Liver (tissue), 9 donors: ENCODE measurements around the gene DEDD2. TPM values are rescaled to one million over a fixed set of nuclear protein-coding genes. Genes with fewer than 3 reads are reported as not detected.

Experiments used
- DNase-seq: peaks from one replicate; pipeline ENCODE4 v3.0.0-alpha.2; 2017; ENCODE audit warnings: low spot score
- H3K27ac ChIP-seq, 2 donors: one replicate each; pipeline ENCODE4 v1.7.0; 2013; ENCODE audit warnings: inconsistent platforms in 2 of 2, low read length in 2 of 2, control low read depth in 1 of 2, low read depth in 1 of 2, mild to moderate bottlenecking in 1 of 2
- H3K27me3 ChIP-seq, 4 donors: one replicate each; pipeline versions ENCODE4 v1.6.1 to v1.7.0; 2013; ENCODE audit warnings: low read length in 3 of 4, inconsistent platforms in 1 of 4, mild to moderate bottlenecking in 1 of 4, moderate library complexity in 1 of 4; ENCODE audit not compliant: control insufficient read depth in 4 of 4, insufficient read depth in 4 of 4
- H3K36me3 ChIP-seq, 4 donors: one replicate each; pipeline versions ENCODE4 v1.6.1 to v1.7.0; 2013; ENCODE audit warnings: low read length in 3 of 4, mild to moderate bottlenecking in 3 of 4, low read depth in 1 of 4, moderate library complexity in 1 of 4; ENCODE audit not compliant: control insufficient read depth in 4 of 4, insufficient read depth in 3 of 4
- H3K4me1 ChIP-seq, 4 donors: one replicate each; pipeline versions ENCODE4 v1.6.1 to v1.7.0; 2013; ENCODE audit warnings: low read length in 3 of 4, mild to moderate bottlenecking in 3 of 4, moderate library complexity in 1 of 4; ENCODE audit not compliant: control insufficient read depth in 4 of 4, insufficient read depth in 4 of 4
- H3K4me3 ChIP-seq, 3 donors: one replicate each; pipeline versions ENCODE4 v1.6.1 to v1.7.0; 2013; ENCODE audit warnings: low read length in 3 of 3, control low read depth in 1 of 3, low read depth in 1 of 3, mild to moderate bottlenecking in 1 of 3
- H3K9ac ChIP-seq, 2 donors: one replicate each; pipeline ENCODE4 v1.7.0; 2013; ENCODE audit warnings: low read length in 2 of 2, mild to moderate bottlenecking in 2 of 2, moderate library complexity in 2 of 2, control low read depth in 1 of 2, low read depth in 1 of 2
- H3K9me3 ChIP-seq, 4 donors: one replicate each; pipeline versions ENCODE4 v1.6.1 to v1.7.0; 2013; ENCODE audit warnings: low read length in 3 of 4; ENCODE audit not compliant: control insufficient read depth in 4 of 4
- EGR1 ChIP-seq, 2 donors: IDR thresholded peaks; 2 replicates each; pipeline ENCODE4 v1.6.1; 2016 to 2018; ENCODE audit warnings: antibody characterized with exemption in 2 of 2, low read depth in 2 of 2
- FOXA1 ChIP-seq: IDR thresholded peaks from 2 replicates; pipeline ENCODE4 v1.6.1; 2016; ENCODE audit warnings: antibody characterized with exemption
- FOXA2 ChIP-seq: IDR thresholded peaks from 2 replicates; pipeline ENCODE4 v1.6.1; 2016; ENCODE audit warnings: antibody characterized with exemption
- GABPA ChIP-seq, 2 donors: IDR thresholded peaks in 1 of 2; conservative IDR thresholded peaks in 1 of 2; 2 replicates each; pipeline ENCODE4 v1.6.1; 2016; ENCODE audit warnings: antibody characterized with exemption in 2 of 2, mild to moderate bottlenecking in 1 of 2, moderate library complexity in 1 of 2
- HNF4A ChIP-seq, 2 donors: conservative IDR thresholded peaks; 2 replicates each; pipeline ENCODE4 v1.6.1; 2016; ENCODE audit warnings: antibody characterized with exemption in 2 of 2, mild to moderate bottlenecking in 2 of 2
- HNF4G ChIP-seq: IDR thresholded peaks from 2 replicates; pipeline ENCODE4 v1.6.1; 2016; ENCODE audit warnings: antibody characterized with exemption
- JUND ChIP-seq, 2 donors: IDR thresholded peaks; 2 replicates each; pipeline ENCODE4 v1.6.1; 2016; ENCODE audit warnings: antibody characterized with exemption in 2 of 2
- NR2F2 ChIP-seq: IDR thresholded peaks from 2 replicates; pipeline ENCODE4 v1.6.1; 2016; ENCODE audit warnings: antibody characterized with exemption
- RAD21 ChIP-seq, 2 donors: IDR thresholded peaks; 2 replicates each; pipeline ENCODE4 v1.6.1; 2016; ENCODE audit warnings: antibody characterized with exemption in 2 of 2, mild to moderate bottlenecking in 2 of 2
- RXRA ChIP-seq, 2 donors: IDR thresholded peaks; 2 replicates each; pipeline ENCODE4 v1.6.1; 2017 to 2018; ENCODE audit warnings: antibody characterized with exemption in 2 of 2, mild to moderate bottlenecking in 1 of 2
- SP1 ChIP-seq: IDR thresholded peaks from 2 replicates; pipeline ENCODE4 v1.6.1; 2018; ENCODE audit warnings: antibody characterized with exemption, mild to moderate bottlenecking
- TAF1 ChIP-seq: conservative IDR thresholded peaks from 2 replicates; pipeline ENCODE4 v1.6.1; 2016; ENCODE audit warnings: antibody characterized with exemption, mild to moderate bottlenecking
- YY1 ChIP-seq: IDR thresholded peaks from 2 replicates; pipeline ENCODE4 v1.6.1; 2016; ENCODE audit warnings: antibody characterized with exemption, mild to moderate bottlenecking
- WGBS: extraction: QIAGEN DNeasy Blood & Tissue Kit; methylation state at CpG from one replicate; pipeline ENCODE4 v1.1.7; 2013; 5-methylcytosine and 5-hydroxymethylcytosine counted together
- polyA plus RNA-seq, 2 donors: library from polyadenylated mRNA; stranded (reverse) in 1 of 2; unstranded in 1 of 2; fragments of 200-250 nt in 1 of 2; fragments of >200 nt in 1 of 2; fragmentation: Nextera tagmentation in 1 of 2; extraction: Ambion mirVana in 1 of 2; gene quantifications; one replicate each; pipeline versions ENCODE4 v1.2.1 to v1.2.3, GENCODE V29; 2013 to 2015
- total RNA-seq, 2 donors: library from RNA; depleted of rRNA; stranded (reverse); fragments of >200 nt; gene quantifications; one replicate each; pipeline ENCODE4 v1.2.3, GENCODE V29; 2014
- TF ChIP-seq, protein P1 (sequence below): IDR thresholded peaks from 2 replicates; pipeline ENCODE4 v1.6.1; 2016; ENCODE audit warnings: antibody characterized with exemption
- TF ChIP-seq, protein P2 (sequence below): IDR thresholded peaks from 2 replicates; pipeline ENCODE4 v1.6.1; 2016; ENCODE audit warnings: antibody characterized with exemption
- TF ChIP-seq, protein P3 (sequence below): fragments of 150-350 bp; IDR thresholded peaks from 2 replicates; pipeline ENCODE4 v1.5.1; 2017; ENCODE audit warnings: improper control_type of control experiment, low read depth, low read length; ENCODE audit not compliant: missing input control
- TF ChIP-seq, protein P4 (sequence below): IDR thresholded peaks from 2 replicates; pipeline ENCODE4 v1.6.1; 2016; ENCODE audit warnings: antibody characterized with exemption, mild to moderate bottlenecking
- TF ChIP-seq, protein P5 (sequence below): IDR thresholded peaks from 2 replicates; pipeline ENCODE4 v1.6.1; 2016; ENCODE audit warnings: antibody characterized with exemption
- donor health status: healthy.
- donor health status: healthy.
- donor health status: healthy.
- donor health status: healthy.
- donor health status: healthy.

Gene DEDD2
- total and polyA plus RNA-seq, 4 donors, result 9.6 to 47.1 (median 16.4) TPM

DNA sequence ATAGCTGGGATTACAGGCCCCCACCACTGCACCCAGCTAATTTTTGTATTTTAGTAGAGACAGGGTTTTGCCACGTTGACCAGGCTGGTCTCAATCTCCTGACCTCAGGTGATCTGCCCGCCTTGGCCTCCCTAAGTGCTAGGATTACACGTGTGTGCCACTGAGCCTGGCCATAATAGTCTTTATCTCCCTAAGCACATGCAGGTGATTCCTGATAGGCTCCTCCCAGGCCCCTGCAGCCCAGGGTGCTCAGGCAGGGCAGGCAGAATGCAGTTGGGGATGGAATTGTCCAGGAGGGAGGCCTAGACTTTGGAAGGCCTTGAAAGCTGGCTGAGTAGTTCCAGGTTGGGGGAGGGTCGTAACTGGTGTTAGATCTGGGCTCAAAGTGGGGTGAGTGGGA, 11.2 kb upstream of the DEDD2 start:
- H3K4me1 ChIP-seq, result no peaks in the 10 kb centered on the region
- TF ChIP-seq, protein P1, sequence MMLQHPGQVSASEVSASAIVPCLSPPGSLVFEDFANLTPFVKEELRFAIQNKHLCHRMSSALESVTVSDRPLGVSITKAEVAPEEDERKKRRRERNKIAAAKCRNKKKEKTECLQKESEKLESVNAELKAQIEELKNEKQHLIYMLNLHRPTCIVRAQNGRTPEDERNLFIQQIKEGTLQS, result no peak
- TF ChIP-seq RXRA (IDR thresholded peaks at IDR 0.05) (no peak), RAD21 (IDR thresholded peaks at IDR 0.05) (no peak), EGR1 (IDR thresholded peaks at IDR 0.05; ENCODE audit: low read depth in 2 of 2) (no peak), HNF4A (conservative IDR thresholded peaks at IDR 0.05) (no peak), FOXA1 (no peak), YY1 (no peak), SP1 (no peak), JUND (IDR thresholded peaks at IDR 0.05) (no peak), TAF1 (no peak), NR2F2 (no peak), HNF4G (no peak), FOXA2 (no peak), GABPA (IDR thresholded peaks at IDR 0.05 in 1 of 2, conservative IDR thresholded peaks at IDR 0.05 in 1 of 2) (no peak)
- TF ChIP-seq, protein P2, sequence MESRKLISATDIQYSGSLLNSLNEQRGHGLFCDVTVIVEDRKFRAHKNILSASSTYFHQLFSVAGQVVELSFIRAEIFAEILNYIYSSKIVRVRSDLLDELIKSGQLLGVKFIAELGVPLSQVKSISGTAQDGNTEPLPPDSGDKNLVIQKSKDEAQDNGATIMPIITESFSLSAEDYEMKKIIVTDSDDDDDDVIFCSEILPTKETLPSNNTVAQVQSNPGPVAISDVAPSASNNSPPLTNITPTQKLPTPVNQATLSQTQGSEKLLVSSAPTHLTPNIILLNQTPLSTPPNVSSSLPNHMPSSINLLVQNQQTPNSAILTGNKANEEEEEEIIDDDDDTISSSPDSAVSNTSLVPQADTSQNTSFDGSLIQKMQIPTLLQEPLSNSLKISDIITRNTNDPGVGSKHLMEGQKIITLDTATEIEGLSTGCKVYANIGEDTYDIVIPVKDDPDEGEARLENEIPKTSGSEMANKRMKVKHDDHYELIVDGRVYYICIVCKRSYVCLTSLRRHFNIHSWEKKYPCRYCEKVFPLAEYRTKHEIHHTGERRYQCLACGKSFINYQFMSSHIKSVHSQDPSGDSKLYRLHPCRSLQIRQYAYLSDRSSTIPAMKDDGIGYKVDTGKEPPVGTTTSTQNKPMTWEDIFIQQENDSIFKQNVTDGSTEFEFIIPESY, result no peak
- TF ChIP-seq, protein P3, sequence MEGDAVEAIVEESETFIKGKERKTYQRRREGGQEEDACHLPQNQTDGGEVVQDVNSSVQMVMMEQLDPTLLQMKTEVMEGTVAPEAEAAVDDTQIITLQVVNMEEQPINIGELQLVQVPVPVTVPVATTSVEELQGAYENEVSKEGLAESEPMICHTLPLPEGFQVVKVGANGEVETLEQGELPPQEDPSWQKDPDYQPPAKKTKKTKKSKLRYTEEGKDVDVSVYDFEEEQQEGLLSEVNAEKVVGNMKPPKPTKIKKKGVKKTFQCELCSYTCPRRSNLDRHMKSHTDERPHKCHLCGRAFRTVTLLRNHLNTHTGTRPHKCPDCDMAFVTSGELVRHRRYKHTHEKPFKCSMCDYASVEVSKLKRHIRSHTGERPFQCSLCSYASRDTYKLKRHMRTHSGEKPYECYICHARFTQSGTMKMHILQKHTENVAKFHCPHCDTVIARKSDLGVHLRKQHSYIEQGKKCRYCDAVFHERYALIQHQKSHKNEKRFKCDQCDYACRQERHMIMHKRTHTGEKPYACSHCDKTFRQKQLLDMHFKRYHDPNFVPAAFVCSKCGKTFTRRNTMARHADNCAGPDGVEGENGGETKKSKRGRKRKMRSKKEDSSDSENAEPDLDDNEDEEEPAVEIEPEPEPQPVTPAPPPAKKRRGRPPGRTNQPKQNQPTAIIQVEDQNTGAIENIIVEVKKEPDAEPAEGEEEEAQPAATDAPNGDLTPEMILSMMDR, result no peak
- TF ChIP-seq, protein P4, sequence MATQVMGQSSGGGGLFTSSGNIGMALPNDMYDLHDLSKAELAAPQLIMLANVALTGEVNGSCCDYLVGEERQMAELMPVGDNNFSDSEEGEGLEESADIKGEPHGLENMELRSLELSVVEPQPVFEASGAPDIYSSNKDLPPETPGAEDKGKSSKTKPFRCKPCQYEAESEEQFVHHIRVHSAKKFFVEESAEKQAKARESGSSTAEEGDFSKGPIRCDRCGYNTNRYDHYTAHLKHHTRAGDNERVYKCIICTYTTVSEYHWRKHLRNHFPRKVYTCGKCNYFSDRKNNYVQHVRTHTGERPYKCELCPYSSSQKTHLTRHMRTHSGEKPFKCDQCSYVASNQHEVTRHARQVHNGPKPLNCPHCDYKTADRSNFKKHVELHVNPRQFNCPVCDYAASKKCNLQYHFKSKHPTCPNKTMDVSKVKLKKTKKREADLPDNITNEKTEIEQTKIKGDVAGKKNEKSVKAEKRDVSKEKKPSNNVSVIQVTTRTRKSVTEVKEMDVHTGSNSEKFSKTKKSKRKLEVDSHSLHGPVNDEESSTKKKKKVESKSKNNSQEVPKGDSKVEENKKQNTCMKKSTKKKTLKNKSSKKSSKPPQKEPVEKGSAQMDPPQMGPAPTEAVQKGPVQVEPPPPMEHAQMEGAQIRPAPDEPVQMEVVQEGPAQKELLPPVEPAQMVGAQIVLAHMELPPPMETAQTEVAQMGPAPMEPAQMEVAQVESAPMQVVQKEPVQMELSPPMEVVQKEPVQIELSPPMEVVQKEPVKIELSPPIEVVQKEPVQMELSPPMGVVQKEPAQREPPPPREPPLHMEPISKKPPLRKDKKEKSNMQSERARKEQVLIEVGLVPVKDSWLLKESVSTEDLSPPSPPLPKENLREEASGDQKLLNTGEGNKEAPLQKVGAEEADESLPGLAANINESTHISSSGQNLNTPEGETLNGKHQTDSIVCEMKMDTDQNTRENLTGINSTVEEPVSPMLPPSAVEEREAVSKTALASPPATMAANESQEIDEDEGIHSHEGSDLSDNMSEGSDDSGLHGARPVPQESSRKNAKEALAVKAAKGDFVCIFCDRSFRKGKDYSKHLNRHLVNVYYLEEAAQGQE, result no peak
- TF ChIP-seq, protein P5, sequence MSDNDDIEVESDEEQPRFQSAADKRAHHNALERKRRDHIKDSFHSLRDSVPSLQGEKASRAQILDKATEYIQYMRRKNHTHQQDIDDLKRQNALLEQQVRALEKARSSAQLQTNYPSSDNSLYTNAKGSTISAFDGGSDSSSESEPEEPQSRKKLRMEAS, result no peak
- H3K9ac ChIP-seq, result no peak overlapping the region
- DNase-seq, result no peak
- WGBS, result 91% methylated on average over 4 of the region's 4 CpGs
- H3K27me3 ChIP-seq, result no peaks in the 10 kb centered on the region
- no peaks in the 10 kb centered on the region for H3K9me3 ChIP-seq
- H3K27ac ChIP-seq, result no peak overlapping the region
- no peak overlapping the region for H3K4me3 ChIP-seq
- H3K36me3 ChIP-seq, result peaks cover 13 to 70% (median 40%) of the 10 kb centered on the region in 4 donors
